HG02852 (cell line): ENCODE measurements around the gene ARHGEF4.

Experiments used
- ATAC-seq: cut with Tn5 transposase; IDR thresholded peaks from one replicate; pipeline ENCODE4 v1.9.1; 2021; ENCODE audit warnings: mild to moderate bottlenecking, moderate library complexity; ENCODE audit not compliant: unreplicated experiment

The ARHGEF4 gene

GRCh38 chr2:130850788-130851623, 14.3 kb downstream of the ARHGEF4 start:
- ATAC-seq, result no peak

DNA sequence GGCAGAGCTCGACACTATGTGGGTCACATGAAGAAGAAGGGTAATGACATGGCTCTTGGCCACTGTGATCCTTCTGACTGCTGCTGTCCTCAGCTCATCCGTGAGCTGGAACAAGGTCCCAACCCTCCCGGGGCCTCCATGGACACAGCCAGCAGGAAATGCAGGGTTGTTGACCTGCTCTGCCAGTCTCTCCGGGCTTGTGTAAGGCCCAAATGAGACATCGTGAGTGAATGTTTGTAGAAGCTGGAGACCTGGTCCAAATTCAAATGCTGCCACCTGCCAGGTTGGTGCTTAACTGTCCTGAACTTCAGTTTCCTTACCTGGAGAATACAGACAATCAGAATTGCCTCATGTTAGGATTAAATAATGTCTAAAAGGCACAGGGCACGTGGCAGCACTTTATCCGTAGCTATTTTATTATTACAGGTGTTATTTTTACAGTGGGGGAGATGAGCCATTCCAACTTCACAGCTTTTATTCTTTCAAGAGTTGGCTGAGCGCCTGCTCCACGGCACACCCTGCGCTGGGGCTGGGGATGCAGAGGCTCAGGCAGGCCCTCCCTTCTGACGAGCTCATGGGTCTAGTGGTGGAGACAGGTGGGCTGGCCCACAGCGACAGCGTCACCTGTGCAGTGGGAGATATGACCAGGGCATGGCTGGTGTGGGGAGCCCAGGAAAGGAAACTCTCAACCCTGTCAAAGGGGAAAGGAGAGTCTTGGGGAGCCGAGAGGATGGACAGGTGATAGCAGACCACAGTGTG, 15.1 kb downstream of the ARHGEF4 start:
- no peak for ATAC-seq

DNA sequence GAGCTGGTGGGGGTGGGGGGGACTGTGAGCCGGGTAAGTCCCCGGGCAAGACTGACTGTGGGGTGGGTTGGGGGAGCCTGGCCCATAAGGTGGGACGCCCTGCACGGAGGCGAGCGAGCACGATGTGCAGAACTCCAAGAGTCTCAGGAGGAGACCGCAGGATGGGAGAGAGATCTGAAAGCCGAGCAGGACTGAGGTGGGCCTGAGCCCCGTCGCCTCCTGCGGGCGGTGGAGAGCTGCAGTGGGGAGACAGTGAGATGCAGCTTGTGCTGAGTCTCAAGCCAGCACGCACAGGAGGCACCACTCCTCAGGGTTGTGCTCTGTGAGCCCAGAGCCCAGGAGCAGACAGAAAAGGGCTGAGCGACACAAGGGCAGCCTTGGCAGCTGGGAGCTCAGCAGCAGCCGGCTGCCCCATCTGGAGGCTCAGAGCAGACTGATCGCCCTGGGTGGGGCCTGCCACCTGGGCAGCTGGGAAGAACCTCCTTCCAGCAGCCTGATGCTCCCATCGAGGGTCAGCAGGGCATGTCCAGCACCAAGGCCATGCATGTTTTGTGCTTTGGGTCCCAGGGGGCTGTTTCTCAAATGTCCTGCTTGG, 15.9 kb downstream of the ARHGEF4 start:
- ATAC-seq, result no peak

DNA sequence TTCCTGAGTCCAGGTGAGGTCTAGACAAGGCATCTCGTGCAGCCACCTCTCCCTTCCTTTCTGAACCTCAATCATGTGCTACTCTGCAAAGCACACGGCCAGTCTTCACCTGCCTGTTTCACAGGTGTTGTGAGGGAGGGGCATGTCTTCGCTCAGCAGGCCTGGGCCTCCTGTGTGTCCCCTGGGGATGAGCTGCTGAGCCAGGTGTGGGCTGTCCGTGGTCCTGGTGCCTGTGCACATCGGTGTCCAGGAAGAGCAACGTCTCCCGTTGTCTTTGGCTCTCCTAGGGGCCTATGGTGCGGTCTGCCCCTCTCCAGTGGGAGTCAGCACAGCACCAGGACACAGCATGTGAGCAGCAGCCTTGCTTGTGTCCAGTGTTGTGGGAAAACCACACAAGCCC, 16.7 kb downstream of the ARHGEF4 start:
- ATAC-seq, result no peak

DNA sequence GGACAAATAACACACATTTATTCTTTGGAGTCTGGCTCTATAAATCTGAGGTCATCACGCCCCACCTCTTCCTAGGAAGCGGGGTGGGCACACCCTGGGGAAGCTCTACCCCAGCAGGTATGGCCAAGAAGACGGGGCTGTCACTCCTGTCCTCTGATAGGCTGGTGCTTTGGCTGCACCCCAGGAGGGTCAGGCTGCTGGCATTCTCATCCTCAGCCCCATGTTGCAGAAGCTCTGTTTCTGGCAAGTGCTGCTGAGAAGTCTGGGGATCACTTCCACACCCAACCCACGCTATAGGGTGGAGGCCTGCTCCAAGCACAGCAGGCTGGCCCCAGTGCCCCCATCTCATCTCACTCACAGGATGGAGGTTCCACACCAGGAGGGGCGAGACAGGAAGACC, 17.6 kb downstream of the ARHGEF4 start:
- ATAC-seq, result no peak

DNA sequence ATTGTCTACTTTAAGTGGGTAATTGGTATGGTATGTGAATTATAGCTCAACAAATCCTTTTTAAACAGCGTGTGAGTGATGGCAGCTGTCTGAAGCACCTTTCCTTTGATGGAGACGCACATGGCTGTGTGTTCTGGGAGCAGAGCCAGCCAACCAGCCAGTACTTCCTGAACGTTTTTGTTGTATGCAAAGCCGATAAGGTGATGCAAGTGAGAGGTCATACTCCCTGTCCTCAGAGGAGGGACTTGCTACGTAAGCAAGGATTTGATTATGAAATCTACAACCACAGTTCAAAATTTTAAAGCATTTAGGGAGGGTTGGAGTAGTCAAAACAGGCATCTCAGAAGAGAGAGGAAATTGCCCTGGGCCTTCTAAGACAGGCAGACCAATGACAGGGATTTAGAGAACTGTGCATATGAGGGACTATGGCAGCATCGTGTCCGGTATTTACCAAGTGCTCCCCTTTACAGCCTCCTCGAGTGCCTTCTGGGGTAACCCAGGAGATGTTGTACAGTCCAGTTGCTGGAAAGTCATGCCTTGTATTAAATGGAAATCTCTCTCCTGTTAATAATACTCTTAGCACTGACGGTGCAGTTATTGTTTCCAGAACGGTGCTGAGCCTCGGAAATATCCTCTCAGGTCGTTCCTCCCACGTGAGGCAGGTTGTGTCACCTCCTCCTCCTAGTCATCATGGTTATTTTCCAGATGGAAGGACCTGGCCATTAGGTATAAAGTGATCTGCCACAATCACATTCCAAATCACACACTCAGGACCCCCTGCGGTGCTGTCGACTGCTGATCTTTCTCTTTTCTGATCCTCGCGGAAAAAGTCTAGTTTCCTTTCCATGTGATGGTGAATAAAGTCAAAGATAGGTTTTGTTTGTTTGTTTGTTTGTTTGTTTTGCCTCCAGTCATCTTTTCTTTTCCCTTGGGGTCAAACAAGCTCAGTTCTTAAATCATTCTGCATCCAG, 28.4 kb downstream of the ARHGEF4 start:
- ATAC-seq, result no peak

DNA sequence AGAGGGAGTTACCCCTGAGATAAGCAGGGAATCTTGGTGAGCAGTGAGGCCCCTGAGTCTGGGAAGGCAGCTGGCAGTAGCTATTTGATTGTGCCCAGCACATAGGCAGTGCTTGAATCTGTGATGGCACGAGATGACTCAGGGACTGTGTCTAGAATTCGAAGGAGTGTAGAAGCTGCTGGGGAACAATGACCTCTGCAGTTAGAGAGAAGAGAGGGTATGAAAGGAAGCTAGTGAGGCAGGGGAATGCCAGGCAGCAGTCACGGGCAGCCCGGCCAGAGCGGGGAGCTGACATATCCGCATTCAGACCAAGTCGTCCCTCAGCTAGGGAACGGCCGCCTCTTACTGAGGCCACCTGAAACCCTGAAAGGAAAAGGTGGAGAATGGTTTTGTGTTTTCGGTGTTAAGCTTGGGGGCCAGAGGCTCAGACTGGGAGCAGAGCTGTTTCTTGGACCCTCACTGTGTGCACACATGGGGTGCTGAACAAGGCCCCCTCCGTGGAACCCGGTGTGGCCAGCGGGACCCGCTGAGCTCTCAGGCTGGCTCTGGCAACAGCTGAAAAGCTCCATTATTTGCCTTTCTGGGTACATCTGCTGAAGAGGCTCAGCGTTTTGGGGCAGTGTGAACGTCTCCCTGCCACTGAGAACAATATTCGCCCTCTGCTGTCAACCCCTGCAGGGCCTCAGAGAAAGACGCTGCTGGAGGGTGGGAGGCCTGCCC, 32.9 kb downstream of the ARHGEF4 start:
- no peak for ATAC-seq

DNA sequence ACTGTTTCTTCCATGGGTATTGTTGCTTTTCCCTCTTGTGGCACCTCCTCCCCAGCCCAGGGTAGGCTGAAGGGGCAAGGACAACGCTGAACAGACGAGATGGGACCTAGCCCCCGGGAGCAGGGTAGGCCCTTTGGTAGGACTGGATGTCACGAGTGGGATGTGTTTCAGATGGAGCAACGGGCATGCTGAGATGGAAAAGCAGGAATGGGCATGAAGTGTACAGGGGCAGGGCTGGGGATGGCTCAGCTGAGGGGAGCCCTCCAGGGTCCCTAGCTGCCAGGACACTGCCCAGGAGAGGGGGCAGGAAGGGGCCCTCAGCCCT, 33.4 kb downstream of the ARHGEF4 start:
- no peak for ATAC-seq

DNA sequence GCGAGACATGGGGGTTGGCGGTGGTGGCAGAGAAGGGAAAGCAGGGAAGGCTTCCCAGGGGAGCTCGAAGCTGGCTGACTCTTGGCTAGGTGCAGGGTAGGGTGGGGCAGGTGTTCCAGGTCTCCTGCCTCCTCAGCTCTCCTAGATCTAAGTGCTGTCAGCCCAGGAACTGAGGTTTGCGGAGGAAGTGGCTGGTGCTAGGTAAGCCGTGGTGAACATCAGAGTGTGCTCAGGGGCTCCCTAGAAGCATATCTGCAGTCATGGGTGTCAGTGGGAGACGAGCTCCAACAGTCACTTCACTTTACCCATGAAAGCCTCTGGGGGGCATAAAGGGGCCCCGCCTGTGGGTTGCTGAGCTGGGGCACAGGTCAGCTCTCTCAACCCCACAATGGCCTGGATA, 34.1 kb downstream of the ARHGEF4 start:
- no peak for ATAC-seq

GRCh38 chr2:130871843-130872740, 35.4 kb downstream of the ARHGEF4 start:
- no peak for ATAC-seq

DNA sequence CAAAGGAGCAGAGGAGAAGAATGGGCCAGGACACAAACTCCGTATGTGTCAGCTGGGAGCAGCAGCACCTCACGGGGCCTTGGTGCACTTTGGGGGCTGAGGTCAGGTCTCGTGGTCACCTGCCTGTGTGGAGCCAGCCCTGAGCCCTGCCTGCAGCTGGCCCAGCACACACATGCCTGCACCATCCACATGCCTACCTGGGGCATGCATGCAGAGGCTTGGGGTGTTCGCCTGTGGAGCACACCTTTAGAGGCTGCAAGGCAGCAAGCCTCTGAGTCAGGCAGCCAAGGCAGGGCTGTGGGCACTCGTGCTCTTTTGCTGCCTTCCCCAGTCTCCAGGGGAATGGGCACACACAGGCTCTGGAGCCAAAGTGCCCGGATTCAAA, 36.0 kb downstream of the ARHGEF4 start:
- no peak for ATAC-seq

DNA sequence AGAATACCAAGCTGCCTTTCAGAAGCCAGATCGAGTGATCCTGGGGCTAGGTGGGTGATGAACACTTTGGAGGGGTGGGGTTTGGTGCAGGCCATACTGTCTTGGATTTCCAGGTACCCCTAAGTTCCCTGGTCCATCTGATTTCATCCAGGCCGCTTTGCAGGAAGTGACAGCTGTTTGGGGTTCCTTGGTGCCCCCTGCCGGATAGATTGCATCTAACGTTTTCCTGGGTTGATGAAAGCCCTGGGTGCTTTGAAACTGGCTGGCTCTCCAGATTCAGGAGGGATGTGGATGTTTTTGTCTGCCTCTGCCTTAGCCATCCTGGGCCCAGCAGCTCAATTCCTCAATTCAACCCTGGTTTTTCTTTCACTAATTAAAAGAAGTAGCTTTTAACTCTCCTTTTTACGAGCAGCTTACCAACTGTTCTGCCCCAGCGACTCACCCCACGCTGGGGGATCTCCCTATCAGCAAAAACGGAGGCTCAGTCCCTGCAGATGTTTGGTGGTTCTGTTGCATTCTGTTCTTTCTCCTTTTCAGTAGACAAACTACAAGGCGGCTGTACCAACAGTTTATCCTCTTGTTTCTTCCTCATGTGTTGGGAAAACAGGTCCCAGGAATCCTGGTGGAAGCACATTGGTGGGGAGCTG, 37.1 kb downstream of the ARHGEF4 start:
- ATAC-seq, result peak; percentile 87

GRCh38 chr2:130874512-130874911, 37.8 kb downstream of the ARHGEF4 start:
- ATAC-seq, result no peak

GRCh38 chr2:130875935-130876334, 39.2 kb downstream of the ARHGEF4 start:
- ATAC-seq, result no peak

DNA sequence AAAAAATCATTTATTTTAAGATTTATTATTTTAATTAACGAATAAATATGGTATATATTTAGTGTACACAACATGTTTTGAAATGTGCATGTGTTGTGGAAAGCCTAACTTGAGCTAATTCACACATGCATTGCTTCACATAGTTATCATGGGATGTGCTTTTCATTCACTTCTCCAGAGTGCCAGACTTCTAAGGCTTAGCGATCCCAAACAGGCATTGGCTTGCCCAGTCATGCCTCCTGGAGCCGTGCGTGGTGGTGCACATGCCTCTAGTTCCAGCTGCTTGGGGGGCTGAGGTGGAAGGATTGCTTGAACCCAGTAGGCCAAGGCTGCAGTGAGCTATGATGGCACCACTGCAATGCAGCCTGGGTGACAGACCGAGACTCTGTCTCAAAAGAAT, 40.5 kb downstream of the ARHGEF4 start:
- no peak for ATAC-seq

DNA sequence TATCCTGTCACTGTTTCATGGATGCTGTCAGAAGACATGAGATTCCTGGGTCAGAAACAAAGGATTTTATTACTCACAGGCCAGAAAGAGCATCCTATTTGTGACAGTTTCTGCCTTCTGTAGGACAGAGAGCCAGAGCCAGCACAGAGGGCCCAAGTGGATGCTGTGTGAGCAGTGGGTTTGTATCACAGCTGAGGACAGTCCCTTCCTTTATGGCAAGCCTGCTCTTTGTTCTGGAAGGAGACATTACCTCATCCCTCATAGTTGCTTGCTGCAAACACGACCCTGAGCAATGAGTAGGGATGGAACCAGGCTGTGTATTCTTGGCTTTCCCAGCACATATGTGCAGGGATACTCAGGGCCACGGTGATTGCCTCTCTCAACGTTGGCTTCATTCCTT, 41.6 kb downstream of the ARHGEF4 start:
- no peak for ATAC-seq

DNA sequence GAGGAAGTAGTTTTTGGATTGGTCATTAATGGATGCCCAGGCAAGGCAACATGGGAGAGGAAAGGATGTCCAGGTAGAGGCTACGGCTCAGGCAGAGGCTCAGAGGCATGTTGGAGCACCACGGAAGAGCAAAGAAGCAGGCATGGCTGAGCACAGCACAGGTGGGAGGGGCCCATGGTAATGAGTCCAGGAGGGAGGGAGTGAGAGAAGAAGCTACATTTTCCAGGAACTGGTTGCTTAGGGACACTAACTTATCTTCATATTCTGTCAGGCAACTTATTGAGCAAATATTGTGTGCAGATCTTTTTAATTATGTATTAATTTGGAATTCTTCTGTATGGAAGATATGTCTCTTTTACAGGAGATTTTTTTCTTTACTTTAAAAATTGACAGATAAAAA, 42.2 kb downstream of the ARHGEF4 start:
- no peak for ATAC-seq

GRCh38 chr2:130882111-130882690, 45.5 kb downstream of the ARHGEF4 start:
- ATAC-seq, result no peak
